Measurements from ENCODE around the gene PMEL. TPM values are rescaled to one million over a fixed set of nuclear protein-coding genes. Genes with fewer than 3 reads are reported as not detected.
A peak's percentile ranks its signal among the peaks of the same experiment; 100 is the strongest.

Gene PMEL
- total and polyA plus RNA-seq, 2 donors (not counting 1 experiment from before 2014, with no cell fraction given) = 0.50 to 0.84 TPM

DNA sequence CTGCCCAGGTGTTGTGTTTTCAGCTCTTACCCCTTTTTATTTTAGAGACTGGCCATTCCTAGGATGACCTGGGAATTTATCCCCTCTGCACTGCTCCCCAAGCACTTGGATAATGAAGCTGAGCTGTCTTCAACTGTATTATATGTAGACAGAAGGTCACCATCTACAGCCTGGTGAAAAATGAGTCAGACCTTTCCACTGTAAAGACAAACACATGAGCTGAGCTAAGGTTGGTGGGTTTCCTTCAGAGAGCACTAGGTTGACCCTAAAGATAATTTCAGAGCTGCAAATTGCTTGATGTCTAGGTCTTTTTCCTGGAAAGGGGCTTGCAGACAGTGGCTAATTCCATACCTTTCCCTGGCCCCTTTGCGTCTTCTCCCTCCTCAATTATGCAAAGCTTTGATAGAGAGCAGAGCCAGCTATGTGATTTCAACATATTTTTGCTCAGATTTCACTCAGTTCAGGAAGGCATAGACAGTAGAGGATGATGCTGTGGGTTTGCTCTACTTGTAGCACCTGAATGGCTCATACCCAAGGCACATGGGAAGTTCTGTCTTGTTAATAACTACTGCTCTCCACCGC is 45.8 kb upstream of the PMEL start:
- Histone ChIP-seq H3K79me2 (ENCODE audit: control insufficient read depth, insufficient read depth, low read length) (no peaks in the 10 kb centered on the region), H3K4me2 (ENCODE audit: extremely low read depth, insufficient read depth, low read length) (no peak overlapping the region), H3K4me3 (replicated peaks in 1 of 4; ENCODE audit: control extremely low read depth in 1 of 4, insufficient read depth in 1 of 4, low read depth in 3 of 4, low read length in 4 of 4) (no peak overlapping the region), H3K27ac (ENCODE audit: insufficient read depth, low read length) (no peak overlapping the region), H3K9ac (ENCODE audit: insufficient read depth, low read length) (no peak overlapping the region), H3K9me3 (ENCODE audit: control insufficient read depth, insufficient read depth, low read depth, low read length) (no peaks in the 10 kb centered on the region), H3K27me3 (ENCODE audit: control insufficient read depth, insufficient read depth, low read length) (no peaks in the 10 kb centered on the region), H3K4me1 (ENCODE audit: control insufficient read depth, extremely low read depth, insufficient read depth, low read length) (peaks cover 2% of the 10 kb centered on the region), H2AFZ (ENCODE audit: low read length) (no peak overlapping the region), H3K36me3 (ENCODE audit: control insufficient read depth, insufficient read depth, low read length) (no peaks in the 10 kb centered on the region), H4K20me1 (ENCODE audit: control insufficient read depth, extremely low read depth, insufficient read depth, low read length) (no peaks in the 10 kb centered on the region)
- no peak for DNase-seq (ENCODE audit: low read depth in 2 of 2)
- TF ChIP-seq EZH2 (IDR thresholded peaks at IDR 0.05; ENCODE audit: low read length, missing control alignments) = no peak
- TF ChIP-seq, protein P1, sequence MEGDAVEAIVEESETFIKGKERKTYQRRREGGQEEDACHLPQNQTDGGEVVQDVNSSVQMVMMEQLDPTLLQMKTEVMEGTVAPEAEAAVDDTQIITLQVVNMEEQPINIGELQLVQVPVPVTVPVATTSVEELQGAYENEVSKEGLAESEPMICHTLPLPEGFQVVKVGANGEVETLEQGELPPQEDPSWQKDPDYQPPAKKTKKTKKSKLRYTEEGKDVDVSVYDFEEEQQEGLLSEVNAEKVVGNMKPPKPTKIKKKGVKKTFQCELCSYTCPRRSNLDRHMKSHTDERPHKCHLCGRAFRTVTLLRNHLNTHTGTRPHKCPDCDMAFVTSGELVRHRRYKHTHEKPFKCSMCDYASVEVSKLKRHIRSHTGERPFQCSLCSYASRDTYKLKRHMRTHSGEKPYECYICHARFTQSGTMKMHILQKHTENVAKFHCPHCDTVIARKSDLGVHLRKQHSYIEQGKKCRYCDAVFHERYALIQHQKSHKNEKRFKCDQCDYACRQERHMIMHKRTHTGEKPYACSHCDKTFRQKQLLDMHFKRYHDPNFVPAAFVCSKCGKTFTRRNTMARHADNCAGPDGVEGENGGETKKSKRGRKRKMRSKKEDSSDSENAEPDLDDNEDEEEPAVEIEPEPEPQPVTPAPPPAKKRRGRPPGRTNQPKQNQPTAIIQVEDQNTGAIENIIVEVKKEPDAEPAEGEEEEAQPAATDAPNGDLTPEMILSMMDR (conservative IDR thresholded peaks at IDR 0.05 in 1 of 2, IDR thresholded peaks at IDR 0.05 in 1 of 2; ENCODE audit: low read depth in 1 of 2, low read length in 2 of 2) = no peak

DNA sequence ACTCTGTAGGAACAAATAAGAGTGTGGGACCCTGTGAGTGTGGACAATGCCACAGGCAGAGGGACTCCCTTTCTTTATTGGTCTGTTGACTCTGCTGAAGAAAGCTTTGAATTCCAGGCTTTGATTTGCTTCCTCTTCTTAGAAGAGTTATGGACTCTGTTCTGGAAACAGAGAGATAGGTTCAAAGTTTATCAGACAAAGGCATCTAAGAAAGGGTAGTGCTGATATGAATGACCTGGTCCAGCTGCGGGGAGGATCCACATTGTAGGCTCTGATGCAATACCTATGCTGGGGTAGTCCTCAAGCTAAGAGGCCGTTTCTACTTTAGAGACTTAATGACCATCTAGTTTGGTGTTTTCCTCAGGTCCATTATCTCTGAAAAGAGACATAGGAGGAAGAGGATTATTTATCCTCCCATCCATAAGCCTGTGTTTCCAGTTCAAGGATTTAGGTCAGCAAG is 44.3 kb upstream of the PMEL start:
- H3K27me3 ChIP-seq (ENCODE audit: control insufficient read depth, insufficient read depth, low read length) = no peaks in the 10 kb centered on the region
- no peaks in the 10 kb centered on the region for H3K79me2 ChIP-seq (ENCODE audit: control insufficient read depth, insufficient read depth, low read length)
- H3K9me3 ChIP-seq (ENCODE audit: control insufficient read depth, insufficient read depth, low read depth, low read length) = no peaks in the 10 kb centered on the region
- H3K4me1 ChIP-seq (ENCODE audit: control insufficient read depth, extremely low read depth, insufficient read depth, low read length) = peaks cover 2% of the 10 kb centered on the region
- no peak overlapping the region for H3K4me3 ChIP-seq (replicated peaks in 1 of 4; ENCODE audit: control extremely low read depth in 1 of 4, insufficient read depth in 1 of 4, low read depth in 3 of 4, low read length in 4 of 4)
- TF ChIP-seq, protein P1 (conservative IDR thresholded peaks at IDR 0.05 in 1 of 2, IDR thresholded peaks at IDR 0.05 in 1 of 2; ENCODE audit: low read depth in 1 of 2, low read length in 2 of 2) = no peak
- TF ChIP-seq EZH2 (IDR thresholded peaks at IDR 0.05; ENCODE audit: low read length, missing control alignments) = no peak
- no peaks in the 10 kb centered on the region for H4K20me1 ChIP-seq (ENCODE audit: control insufficient read depth, extremely low read depth, insufficient read depth, low read length)
- no peak overlapping the region for H3K4me2 ChIP-seq (ENCODE audit: extremely low read depth, insufficient read depth, low read length)
- H3K36me3 ChIP-seq (ENCODE audit: control insufficient read depth, insufficient read depth, low read length) = no peaks in the 10 kb centered on the region
- H3K27ac ChIP-seq (ENCODE audit: insufficient read depth, low read length) = no peak overlapping the region
- H2AFZ ChIP-seq (ENCODE audit: low read length) = no peak overlapping the region
- H3K9ac ChIP-seq (ENCODE audit: insufficient read depth, low read length) = no peak overlapping the region
- no peak for DNase-seq (ENCODE audit: low read depth in 2 of 2)

DNA sequence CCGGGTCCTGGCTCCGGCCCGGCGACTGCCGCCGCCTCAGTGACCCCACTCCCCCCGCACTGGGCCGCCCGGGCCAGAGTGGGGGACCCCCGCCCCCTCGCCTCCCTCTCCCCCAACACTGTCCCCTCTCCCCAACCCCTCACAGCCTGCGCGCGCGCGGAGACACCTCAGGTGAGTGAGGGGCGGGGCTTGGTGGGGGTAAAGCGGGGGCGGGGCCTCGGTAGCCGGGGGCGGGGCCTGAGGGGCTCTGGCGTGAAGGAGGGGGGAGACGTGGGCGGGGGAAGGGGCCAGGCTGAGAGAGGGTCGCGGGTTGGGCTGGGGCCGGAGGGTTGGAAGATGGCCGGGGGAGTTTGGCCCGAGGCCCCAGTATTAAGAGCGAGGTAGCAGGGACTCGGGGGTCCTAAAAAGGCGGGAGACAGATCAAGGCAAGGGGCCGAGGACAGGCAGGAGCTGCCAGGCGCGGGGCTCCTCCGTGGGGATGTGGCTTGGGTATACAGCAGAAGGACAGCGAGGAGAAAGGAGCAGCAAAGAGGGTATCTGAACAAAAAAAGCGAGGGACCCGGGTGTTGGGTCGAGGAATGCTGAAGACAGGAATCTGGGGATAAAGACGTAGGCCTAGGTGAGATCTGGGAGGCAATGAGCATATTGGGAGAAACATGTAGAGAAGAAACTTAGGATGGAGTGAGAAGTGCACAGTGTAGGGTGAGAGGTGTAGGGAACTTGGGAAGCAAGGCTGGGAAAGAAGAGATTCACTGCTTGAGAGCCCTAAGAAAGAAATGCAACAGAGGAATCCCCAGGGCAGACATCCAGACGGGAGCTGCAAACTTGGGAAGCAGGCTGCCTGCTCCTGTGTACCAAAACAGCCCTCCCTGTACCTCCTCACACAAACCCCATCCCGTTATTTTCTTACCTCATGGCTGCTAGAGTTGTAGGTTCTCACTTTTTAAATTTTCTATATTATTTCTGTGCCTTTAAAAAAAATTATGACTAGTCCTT is 42.0 kb upstream of the PMEL start:
- peak overlapping the region; percentile 39 for H3K27ac ChIP-seq (ENCODE audit: insufficient read depth, low read length)
- DNase-seq (ENCODE audit: low read depth in 2 of 2) = peak; percentile 10 to 23
- TF ChIP-seq EZH2 (IDR thresholded peaks at IDR 0.05; ENCODE audit: low read length, missing control alignments) = no peak
- TF ChIP-seq, protein P1 (conservative IDR thresholded peaks at IDR 0.05 in 1 of 2, IDR thresholded peaks at IDR 0.05 in 1 of 2; ENCODE audit: low read depth in 1 of 2, low read length in 2 of 2) = no peak

More for the DNA sequence above, 42.0 kb upstream of the PMEL start:
- Histone ChIP-seq H4K20me1 (ENCODE audit: control insufficient read depth, extremely low read depth, insufficient read depth, low read length) (no peaks in the 10 kb centered on the region), H3K9ac (ENCODE audit: insufficient read depth, low read length) (peak overlapping the region; percentile 49), H2AFZ (ENCODE audit: low read length) (peak overlapping the region; percentile 73), H3K4me3 (replicated peaks in 1 of 4; ENCODE audit: control extremely low read depth in 1 of 4, insufficient read depth in 1 of 4, low read depth in 3 of 4, low read length in 4 of 4) (peak overlapping the region; percentile 27 to 76 (median 68)), H3K4me2 (ENCODE audit: extremely low read depth, insufficient read depth, low read length) (peak overlapping the region; percentile 100), H3K9me3 (ENCODE audit: control insufficient read depth, insufficient read depth, low read depth, low read length) (no peaks in the 10 kb centered on the region), H3K79me2 (ENCODE audit: control insufficient read depth, insufficient read depth, low read length) (no peaks in the 10 kb centered on the region), H3K36me3 (ENCODE audit: control insufficient read depth, insufficient read depth, low read length) (peaks cover 5% of the 10 kb centered on the region), H3K4me1 (ENCODE audit: control insufficient read depth, extremely low read depth, insufficient read depth, low read length) (peaks cover 2% of the 10 kb centered on the region), H3K27me3 (ENCODE audit: control insufficient read depth, insufficient read depth, low read length) (no peaks in the 10 kb centered on the region)
